ENCODE measurements around the gene PAEP. TPM values are rescaled to one million over a fixed set of nuclear protein-coding genes. Genes with fewer than 3 reads are reported as not detected.
"Not testable (repeated sequence)": the region's sequence is repeated elsewhere in the genome, so short reads cannot be mapped to it uniquely, and the experiment has no call there.

The PAEP gene
- not detected for total RNA-seq
- long read RNA-seq, result 0 reads

GRCh38 chr9:135561391-135562234 lies at the start of gene PAEP:
Gene PAEP (plus strand): TSS chr9:135561756.
- DNase-seq (ENCODE audit: low spot score), result no peak
- intact Hi-C loops (cut with DNase I), result no loop called here

GRCh38 chr9:135512241-135512603 lies 49.3 kb upstream of the PAEP start:
- intact Hi-C loops (cut with DNase I), result no loop called here
- DNase-seq (ENCODE audit: low spot score), result no peak

GRCh38 chr9:135512904-135513303 lies 48.7 kb upstream of the PAEP start:
- intact Hi-C loops (cut with DNase I), result no loop called here
- peak; percentile 60 for DNase-seq (ENCODE audit: low spot score)

GRCh38 chr9:135513351-135513846 lies 48.2 kb upstream of the PAEP start:
- intact Hi-C loops (cut with DNase I), result no loop called here
- DNase-seq (ENCODE audit: low spot score), result no peak

GRCh38 chr9:135513906-135514305 lies 47.6 kb upstream of the PAEP start:
- DNase-seq (ENCODE audit: low spot score); intact Hi-C loops (cut with DNase I): not testable (repeated sequence)

GRCh38 chr9:135514342-135515082 lies 47.0 kb upstream of the PAEP start:
- intact Hi-C loops (cut with DNase I), result no loop called here
- peak; percentile 54 for DNase-seq (ENCODE audit: low spot score)

GRCh38 chr9:135515083-135515951 lies 46.2 kb upstream of the PAEP start:
- intact Hi-C loops (cut with DNase I), result no loop called here

GRCh38 chr9:135516132-135516860 lies 45.3 kb upstream of the PAEP start:
- intact Hi-C loops (cut with DNase I), result no loop called here
- DNase-seq (ENCODE audit: low spot score), result no peak

More at GRCh38 chr9:135515083-135515951, 46.2 kb upstream of the PAEP start:
- no peak for DNase-seq (ENCODE audit: low spot score)

GRCh38 chr9:135517407-135517822 lies 44.1 kb upstream of the PAEP start:
- DNase-seq (ENCODE audit: low spot score), result no peak
- intact Hi-C loops (cut with DNase I), result no loop called here

- intact Hi-C loops (cut with DNase I), result no loop called here
- DNase-seq (ENCODE audit: low spot score), result no peak
Observed at GRCh38 chr9:135519179-135519971, 42.2 kb upstream of the PAEP start.

GRCh38 chr9:135520916-135521607 lies 40.5 kb upstream of the PAEP start, which contains the start of gene LCN1:
Gene LCN1 (plus strand): TSS chr9:135521440. CDS start chr9:135521498, 58 bp downstream.
- DNase-seq (ENCODE audit: low spot score), result no peak
- intact Hi-C loops (cut with DNase I), result no loop called here

GRCh38 chr9:135521608-135522095 lies 39.9 kb upstream of the PAEP start:
- intact Hi-C loops (cut with DNase I), result no loop called here
- DNase-seq (ENCODE audit: low spot score), result no peak

GRCh38 chr9:135522137-135522877 lies 39.2 kb upstream of the PAEP start:
- intact Hi-C loops (cut with DNase I), result no loop called here

GRCh38 chr9:135522931-135523330 lies 38.6 kb upstream of the PAEP start:
- DNase-seq (ENCODE audit: low spot score), result no peak
- intact Hi-C loops (cut with DNase I), result no loop called here

More at GRCh38 chr9:135522137-135522877, 39.2 kb upstream of the PAEP start:
- no peak for DNase-seq (ENCODE audit: low spot score)

- DNase-seq (ENCODE audit: low spot score), result no peak
- intact Hi-C loops (cut with DNase I), result no loop called here
Observed at GRCh38 chr9:135523521-135524129, 37.9 kb upstream of the PAEP start.

- intact Hi-C loops (cut with DNase I), result no loop called here
Observed at GRCh38 chr9:135524130-135524861, 37.3 kb upstream of the PAEP start.

More at GRCh38 chr9:135524130-135524861, 37.3 kb upstream of the PAEP start:
- no peak for DNase-seq (ENCODE audit: low spot score)
